GM13976 (cell line): ENCODE data around the gene NKD1.

Experiments
- DNase-seq: peaks from one replicate; pipeline ENCODE4 v3.0.0; 2012; ENCODE audit warnings: low spot score
- in situ Hi-C: fragments of 300-500 bp; cut with MboI; formaldehyde crosslinking; loops from one replicate; pipeline ENCODE4 v1.12.0; 2022; ENCODE audit warnings: low sequenced_read_pairs, mixed read lengths, inconsistent platforms; ENCODE audit not compliant: unreplicated experiment
- TF ChIP-seq, protein P1 (sequence below): IDR thresholded peaks from 2 replicates; pipeline ENCODE4 v1.5.1; 2012; ENCODE audit warnings: borderline replicate concordance, mild to moderate bottlenecking; ENCODE audit not compliant: insufficient read depth; ENCODE audit errors: extremely low read depth, missing control alignments, control extremely low read depth

The NKD1 gene

DNA sequence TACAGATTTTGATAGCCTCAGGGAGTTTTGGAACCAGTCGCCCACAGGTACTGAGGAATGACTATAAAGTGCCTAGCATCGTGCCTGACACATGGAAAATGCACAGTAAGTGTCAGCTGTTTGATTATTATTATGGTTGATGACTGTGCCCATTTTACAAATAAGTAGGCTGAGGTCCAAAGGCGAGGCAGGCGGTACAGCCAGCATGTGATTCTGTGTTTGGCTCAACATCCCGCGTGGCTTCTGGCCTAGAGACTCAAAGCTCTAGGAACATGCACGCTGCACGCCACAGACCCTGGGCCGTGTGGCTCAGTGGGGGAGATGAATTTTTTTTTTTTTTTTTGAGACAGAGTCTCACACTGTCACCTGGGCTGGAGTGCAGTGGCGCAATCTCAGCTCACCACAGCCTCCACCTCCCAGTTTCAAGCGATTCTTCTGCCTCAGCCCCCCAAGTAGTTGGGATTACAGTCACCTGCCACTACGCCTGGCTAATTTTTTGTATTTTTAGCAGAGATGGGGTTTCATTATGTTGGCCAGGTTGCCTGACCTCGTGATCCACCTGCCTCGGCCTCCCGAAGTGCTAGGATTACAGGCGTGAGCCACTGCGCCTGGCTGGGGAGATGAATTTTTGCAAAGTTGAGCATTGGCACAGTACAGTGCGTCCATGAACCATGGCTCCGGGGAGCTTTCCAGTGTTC, 57.7 kb downstream of the NKD1 start:
- no peak for DNase-seq
- in situ Hi-C loops: no loop called here
- TF ChIP-seq, protein P1, sequence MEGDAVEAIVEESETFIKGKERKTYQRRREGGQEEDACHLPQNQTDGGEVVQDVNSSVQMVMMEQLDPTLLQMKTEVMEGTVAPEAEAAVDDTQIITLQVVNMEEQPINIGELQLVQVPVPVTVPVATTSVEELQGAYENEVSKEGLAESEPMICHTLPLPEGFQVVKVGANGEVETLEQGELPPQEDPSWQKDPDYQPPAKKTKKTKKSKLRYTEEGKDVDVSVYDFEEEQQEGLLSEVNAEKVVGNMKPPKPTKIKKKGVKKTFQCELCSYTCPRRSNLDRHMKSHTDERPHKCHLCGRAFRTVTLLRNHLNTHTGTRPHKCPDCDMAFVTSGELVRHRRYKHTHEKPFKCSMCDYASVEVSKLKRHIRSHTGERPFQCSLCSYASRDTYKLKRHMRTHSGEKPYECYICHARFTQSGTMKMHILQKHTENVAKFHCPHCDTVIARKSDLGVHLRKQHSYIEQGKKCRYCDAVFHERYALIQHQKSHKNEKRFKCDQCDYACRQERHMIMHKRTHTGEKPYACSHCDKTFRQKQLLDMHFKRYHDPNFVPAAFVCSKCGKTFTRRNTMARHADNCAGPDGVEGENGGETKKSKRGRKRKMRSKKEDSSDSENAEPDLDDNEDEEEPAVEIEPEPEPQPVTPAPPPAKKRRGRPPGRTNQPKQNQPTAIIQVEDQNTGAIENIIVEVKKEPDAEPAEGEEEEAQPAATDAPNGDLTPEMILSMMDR: no peak

GRCh38 chr16:50606431-50607050, 58.3 kb downstream of the NKD1 start:
- TF ChIP-seq, protein P1: no peak
- DNase-seq: no peak
- in situ Hi-C loops: no loop called here

GRCh38 chr16:50607051-50607431, 58.8 kb downstream of the NKD1 start:
- DNase-seq: no peak
- TF ChIP-seq, protein P1: no peak
- in situ Hi-C loops: no loop called here

- in situ Hi-C loops: no loop called here
- TF ChIP-seq, protein P1: no peak
- DNase-seq: no peak
Observed at GRCh38 chr16:50607447-50607846, 59.3 kb downstream of the NKD1 start.

- TF ChIP-seq, protein P1: no peak
- no peak for DNase-seq
- in situ Hi-C loops: no loop called here
Observed at GRCh38 chr16:50607970-50608557, 59.9 kb downstream of the NKD1 start.

GRCh38 chr16:50609049-50609448, 60.9 kb downstream of the NKD1 start:
- in situ Hi-C loops: no loop called here
- no peak for DNase-seq
- TF ChIP-seq, protein P1: no peak

DNA sequence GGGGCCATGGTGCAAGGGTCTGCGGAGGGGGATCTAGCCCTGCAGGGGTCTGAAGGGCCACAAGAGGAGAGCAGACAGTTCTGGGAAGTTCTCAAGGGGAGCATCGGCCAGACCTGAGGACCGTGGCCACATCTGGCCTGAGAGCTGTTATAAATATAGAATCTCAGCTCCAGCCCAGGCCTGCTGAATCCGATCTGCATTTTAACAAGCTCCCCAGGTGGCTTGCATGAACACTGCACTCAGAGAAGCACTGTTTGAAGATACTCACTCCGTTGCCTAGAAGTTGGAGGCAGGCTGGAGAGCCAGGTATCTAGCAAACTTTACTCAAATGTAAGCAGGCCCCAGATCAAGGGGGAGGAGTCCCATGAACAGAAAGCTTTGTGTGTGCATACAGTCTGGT, 61.3 kb downstream of the NKD1 start:
- TF ChIP-seq, protein P1: no peak
- in situ Hi-C loops: no loop called here
- no peak for DNase-seq
